ENCODE measurements around the gene RNF208.

The RNF208 gene

DNA sequence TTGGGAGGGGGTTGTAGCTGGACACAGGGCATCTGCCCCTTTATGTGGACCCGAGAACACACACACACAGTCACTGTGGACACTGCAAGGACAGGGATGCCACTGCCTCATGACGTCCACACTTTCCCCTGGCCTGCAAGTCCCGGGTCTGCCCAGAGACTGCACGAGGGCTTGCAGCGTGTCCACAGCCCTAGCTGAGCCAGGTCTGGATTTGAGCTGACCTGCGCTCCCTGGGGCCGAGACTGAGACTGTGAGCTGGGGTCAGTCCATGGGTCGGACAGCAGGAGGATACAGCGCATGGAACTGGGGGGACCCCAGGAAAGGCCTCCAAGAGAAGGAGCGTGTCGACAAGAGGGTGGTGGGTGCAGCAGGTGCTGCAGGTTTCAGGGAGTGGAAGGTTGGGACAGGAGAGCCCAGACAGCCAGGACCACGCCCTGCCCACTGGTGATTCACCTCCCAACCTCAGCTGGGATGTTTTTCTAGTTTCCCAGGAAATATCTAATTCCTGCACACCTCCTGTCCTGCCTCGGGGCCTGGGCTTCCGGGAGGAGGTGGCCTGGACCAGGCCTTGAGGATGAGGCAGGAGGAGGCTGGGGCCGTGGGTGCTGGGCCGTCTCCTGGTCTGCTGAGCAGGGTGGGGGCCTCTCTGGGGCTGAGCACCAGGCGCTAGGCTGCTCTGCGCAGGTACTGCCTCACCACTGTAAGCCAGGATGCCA, 4.5 kb upstream of the RNF208 start:
- DNase-seq: no peak

DNA sequence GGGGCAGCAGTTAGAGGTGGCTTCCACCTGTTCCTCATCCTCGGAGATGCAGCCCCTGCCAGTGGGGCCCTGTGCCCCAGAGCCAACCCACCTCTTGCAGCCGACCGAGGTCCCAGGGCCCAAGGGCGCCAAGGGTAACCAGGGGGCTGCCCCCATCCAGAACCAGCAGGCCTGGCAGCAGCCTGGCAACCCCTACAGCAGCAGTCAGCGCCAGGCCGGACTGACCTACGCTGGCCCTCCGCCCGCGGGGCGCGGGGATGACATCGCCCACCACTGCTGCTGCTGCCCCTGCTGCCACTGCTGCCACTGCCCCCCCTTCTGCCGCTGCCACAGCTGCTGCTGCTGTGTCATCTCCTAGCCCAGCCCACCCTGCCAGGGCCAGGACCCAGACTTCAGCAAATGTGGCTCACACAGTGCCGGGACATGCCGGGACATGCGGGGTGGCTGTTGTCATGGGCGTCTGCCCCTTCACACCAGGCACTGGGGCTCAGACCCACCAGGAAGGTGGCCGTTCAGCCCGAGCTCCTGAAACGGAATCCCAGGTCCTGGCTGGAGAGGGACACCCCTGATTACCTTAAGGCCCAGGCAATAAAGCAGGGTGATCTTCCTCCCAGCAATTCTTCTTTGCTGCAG, 3.8 kb upstream of the RNF208 start:
- no peak for DNase-seq

DNA sequence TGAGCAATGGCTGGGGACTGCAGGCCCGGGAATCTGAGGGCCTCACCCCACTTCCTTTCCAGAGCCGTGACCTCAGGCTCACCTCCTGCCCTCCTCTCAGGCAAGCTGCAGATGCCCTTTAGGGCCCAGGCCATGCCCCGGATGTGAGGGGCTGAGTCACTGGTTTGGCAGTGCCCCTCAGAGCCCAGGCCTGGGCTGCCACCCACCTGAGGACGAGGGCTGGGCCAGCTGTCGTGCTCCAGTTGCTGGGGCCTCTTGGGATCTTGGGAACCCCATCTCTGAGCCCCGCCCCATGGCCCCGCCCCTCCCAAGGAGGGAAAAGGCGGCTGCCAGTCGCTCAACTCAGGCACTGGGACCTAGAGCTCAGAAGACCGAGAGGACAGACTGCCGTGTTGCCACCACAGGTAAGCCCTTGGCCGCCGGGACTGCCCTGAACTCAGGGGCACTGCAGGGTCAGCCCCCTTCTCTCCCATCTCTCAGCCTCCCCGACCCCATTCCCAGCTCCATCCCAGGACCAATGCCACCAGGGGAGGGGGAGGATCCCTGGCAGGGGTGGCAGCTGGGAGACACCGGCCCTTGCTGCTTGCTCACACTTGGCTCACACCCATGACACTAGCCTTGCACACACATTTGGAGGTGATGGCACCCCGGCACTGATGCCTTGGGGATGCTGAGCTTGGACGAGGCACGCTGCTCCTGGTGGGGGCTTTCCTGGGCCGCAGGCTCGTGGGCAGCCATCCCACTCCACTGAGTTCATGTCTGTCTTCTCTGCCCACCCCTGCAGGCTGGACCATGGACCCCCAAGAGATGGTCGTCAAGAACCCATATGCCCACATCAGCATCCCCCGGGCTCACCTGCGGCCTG, 3.0 kb upstream of the RNF208 start, which contains the start of gene CYSRT1:
Gene CYSRT1, plus strand, starts transcription at position 345 of the 865 bp plus-strand sequence. Its CDS starts 448 bp downstream, at position 793.
- peak in 1 of 5 experiments; percentile 45 for DNase-seq

DNA sequence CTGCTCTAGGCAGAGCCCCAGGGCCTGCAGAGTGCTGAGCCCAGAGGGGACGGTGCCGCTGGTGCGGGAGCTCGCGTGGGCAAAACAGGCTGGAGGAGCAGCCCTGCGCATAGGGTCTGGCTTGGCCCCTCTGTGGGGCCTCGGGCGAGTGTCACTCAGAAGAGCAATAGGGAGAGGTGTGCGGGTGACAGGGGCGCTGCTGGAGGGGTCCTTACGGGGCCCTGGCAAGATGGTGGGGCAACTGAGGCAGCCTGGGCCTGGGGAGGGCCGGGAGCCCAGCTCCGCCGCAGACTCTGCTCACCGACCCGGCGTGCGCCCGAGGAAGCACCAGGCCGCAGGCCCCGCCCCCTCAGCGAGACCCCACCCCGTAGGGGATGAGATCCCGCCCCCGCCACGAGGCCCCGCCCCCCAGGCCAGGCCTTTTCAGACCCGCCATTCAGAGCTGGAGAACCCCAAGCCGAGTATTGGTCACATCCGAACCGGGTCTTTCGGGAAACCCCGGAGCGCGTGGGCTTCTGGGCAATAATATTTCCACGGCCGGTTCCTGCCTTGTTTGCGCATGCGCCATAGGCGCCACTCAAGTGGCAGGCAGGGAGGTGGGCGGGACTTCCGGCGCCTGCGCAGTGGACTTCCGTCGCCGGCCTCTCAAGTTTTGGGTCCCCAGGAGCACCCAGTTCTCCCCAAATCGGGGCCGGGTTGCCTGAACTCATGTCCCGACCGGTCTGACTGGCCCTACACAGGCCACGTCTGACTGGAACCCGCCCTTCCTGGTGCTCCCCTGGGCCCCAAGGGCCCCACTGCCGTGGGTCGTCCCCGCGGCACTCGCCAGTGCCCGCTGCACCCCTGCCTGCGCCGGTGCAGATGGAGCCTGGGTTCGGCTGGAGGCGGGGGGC, 1.3 kb upstream of the RNF208 start:
- peak; percentile 93 to 98 (median 97) for DNase-seq

DNA sequence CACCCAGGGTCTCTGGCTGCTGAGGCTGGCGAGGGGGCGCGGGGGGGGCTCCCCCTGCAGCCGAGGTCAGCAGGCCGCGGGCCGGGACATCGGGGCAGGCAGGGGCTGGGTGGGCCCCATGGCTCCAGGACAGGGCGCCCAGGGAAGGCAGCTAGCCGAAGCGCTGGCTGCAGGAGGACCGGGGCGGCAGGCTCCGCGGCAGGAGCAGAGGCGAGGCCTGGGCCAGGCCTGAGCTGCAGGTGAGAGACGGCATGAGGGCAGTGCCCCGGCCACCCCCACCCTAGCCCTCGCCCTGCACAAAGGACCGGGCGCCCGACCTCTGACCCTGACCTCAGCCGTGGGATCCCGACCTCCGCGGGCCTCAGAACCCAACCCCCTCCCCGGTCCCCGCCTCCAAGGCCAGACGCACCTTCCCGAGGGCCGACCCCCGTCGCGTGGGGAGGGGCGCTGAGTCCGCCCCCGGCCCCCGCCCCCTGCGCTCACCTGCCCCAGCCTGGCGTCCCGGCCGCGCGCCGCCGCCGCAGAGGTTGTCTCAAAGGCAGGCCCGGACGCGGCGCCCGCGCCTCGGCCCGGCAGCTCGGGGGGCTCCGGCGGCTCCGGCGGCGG, 431 bp downstream of the RNF208 start:
- DNase-seq: peak in 1 of 5 experiments; percentile 49

DNA sequence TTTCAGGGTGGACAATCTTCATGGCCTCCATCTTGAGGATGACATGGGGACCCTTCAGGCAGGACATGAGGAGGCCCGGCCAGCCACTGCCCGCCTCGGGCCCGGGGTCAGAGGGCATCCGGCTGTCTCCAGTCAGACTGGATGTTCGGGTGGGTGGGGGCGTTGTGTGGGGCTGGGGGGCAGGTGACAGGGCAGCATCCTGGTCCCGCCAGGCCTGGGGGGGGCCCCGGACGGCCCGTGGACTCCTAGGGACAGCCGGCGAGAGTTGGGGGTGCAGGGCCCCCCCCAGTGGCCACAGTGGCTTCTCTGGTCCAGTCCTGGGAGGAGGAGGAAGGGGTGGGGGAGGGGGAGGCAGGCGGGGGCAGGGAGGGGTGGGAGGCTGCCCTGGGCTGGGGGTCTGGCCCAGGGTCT, 940 bp downstream of the RNF208 start:
- no peak for DNase-seq

DNA sequence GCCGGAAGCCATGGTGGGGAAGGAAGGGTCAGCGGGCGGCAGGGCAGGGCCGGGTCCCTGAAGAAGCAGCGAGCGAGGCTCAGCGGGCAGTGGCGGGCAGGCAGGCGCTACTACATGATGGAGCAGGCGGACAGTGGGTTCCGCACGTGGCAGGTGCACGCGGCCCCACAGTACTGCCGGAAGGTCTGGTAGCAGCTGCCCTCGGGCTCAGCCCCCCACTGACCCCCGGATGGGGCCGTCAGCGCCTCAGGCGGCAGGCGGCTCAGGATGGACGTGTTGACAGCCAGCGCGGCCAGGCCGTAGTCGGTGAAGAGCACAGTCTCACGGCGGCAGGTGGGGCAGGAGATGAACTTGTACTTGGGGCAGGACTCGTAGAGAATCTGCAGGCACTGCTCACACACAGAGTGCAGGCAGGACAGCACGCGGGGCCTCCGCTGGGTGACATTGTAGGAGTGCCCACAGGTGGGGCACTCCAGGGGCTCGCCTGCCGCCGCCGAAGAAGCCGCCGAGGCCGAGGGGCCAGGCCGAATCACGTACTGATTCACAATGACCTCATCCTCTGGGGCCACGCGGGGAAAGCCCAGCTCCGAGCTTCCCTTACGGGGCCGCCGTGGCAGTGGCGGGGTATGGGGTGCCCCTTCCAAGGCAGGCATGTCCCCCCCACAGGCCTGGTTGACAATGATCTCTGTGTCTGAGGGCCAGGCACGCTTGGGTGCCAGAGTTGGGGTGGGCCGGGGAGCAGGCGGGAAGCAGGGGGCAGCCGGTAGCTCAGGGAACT, 1.5 kb downstream of the RNF208 start:
- no peak for DNase-seq

DNA sequence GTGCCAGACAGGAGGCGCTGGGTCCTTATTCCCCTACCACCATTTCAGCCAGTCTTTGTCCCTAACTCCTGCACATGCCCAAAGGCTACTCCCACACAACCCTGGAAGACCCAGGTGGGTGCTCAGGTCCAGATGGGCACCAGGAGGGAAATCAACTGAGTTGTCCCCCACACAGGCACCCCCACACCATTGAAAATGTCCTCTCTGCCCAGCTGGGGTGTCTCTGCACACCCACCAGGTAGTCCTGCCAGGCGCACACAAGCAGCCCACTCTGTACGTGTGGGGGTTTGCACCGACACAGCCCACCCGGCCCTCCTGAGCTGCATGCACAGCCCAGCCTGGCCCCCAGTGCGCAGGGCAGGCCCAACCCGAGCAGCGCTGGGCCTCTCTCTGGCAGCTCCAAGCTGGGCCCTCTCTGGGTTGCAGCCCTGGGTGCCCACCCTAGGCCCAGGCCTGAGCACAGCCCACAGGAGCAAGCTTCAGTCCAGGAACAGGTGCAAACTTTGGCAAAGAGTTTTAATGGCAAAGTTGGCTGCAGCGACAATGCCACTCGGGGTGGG, 2.2 kb downstream of the RNF208 start:
- no peak for DNase-seq

DNA sequence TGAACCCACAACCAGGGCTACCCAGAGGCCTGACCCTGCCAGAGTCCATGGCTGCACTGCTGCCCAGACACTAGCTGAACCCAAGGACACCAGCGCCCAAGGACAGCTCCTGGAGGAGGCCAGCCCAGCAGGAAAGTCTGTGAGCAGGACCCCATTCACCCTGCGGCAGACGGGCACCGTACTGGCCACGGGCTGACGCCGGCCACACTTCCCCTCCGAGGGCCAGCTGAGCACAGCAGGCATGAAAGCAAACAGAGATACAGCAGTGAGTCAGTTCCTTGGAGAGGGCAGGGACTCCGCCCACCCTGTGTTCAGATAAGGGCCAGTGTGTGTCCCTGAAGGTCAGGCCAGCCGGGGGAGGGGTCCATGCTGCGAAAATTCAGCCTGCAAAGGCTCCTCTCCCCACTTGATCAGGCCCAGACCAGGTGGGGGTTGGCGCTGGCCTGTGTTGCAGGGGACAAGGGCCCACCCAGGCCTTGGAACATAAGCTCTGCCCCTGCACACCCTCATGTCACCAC, 3.2 kb downstream of the RNF208 start:
- DNase-seq: no peak

DNA sequence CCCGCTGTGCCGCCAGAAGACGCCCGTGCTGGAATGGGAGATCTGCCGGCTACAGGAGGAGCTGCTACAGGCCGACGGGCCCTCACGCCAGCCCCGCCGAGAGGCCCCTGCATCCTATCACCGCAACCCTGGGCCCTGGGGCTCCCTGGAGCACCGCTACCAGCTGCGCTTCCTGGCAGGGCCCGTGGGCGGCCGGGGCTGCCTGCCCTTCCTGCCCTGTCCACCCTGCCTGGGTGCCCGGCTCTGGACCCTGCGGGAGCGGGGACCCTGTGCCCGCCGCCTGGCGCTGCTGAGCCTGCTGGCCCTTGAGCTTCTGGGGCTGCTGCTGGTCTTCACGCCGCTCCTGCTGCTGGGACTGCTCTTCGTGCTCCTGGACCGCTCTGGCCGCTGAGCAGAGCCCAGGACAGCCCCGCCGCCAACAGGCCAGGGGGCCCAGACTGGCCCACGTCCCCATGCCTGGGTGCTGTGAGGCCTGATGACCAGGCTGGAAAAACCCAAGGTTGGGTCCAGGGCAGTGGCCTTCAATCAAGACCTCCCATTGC, 3.8 kb downstream of the RNF208 start:
- no peak for DNase-seq

DNA sequence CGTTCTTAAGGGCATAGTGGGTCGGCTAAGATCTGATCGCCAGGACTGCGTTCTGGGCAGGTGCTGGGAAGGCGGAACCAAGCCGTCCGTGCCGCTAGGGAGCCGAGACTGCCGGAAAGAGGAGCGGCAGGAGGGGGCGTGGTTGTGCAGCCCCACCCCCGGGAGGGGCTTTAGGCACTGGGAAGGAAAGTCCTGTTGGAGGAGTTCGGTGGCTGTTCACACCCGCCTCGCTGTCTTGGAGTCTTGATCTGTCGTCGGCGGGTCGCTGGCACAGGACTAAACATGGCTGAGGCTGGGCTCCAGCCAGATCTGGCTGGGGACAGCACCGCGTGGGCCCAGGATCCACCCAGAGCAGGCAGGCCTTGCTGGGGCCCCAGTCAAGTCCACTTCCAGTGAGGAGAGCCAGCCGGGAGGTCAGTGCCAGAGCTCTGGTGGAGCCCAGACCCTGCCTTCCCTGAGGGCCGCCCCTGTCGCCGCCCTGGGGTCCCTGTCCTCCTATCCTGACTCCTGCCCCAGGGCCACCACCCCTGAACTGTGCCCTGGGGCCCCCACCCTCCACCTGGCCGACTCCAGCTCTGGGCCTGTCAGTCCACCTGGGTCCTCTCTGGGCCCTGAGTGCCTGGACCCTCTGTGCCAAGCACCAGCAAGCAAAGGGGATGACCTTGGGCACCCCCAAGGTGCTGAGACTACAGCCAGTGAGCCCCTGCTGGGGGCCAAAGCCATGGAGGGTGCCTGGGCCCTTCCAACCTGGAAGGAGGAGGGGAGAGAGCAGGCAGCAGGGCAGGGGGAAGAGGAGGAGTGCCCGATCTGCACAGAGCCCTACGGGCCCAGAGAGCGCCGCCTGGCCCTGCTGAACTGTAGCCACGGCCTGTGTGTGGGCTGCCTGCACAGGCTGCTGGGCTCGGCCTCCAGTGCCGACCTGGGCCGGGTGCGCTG, 4.5 kb downstream of the RNF208 start:
- DNase-seq: no peak

DNA sequence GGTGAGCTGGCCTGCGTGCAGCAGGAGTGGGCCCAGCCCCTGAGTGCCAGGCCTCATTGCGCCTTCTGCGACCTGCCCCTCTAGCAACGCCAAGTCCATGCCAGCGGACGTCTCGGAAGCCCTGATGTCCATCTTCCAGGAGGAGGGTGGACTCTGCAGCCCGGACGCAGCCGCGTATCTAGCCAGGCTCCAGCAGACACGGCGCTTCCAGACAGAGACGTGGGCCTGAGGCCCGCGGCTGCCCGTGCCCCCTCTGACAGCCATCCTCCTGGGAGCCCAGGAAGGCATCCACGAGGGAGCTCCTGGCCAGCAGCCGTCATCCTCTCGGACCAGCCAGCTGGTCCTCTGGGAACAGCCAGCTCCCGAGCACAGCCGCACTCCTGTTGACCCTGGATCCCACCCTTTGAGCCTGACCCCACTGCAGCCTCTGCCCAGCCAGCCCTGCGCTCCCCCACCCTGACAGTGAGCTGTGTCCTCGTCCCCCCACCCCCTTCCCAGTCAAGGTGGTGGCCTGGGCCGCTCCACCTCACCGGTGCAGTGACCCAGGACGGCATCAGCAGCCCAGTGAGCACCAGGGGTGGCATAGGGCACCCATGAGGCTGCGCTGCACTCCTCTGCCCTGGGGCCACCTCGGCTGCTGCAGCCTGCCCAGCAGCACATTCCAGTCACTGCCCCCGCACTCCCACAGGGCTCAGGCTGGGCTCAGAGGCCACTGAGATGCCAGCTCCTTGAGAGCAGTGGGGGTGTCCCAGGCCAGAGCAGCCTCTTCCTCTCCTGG, 5.7 kb downstream of the RNF208 start:
- no peak for DNase-seq

DNA sequence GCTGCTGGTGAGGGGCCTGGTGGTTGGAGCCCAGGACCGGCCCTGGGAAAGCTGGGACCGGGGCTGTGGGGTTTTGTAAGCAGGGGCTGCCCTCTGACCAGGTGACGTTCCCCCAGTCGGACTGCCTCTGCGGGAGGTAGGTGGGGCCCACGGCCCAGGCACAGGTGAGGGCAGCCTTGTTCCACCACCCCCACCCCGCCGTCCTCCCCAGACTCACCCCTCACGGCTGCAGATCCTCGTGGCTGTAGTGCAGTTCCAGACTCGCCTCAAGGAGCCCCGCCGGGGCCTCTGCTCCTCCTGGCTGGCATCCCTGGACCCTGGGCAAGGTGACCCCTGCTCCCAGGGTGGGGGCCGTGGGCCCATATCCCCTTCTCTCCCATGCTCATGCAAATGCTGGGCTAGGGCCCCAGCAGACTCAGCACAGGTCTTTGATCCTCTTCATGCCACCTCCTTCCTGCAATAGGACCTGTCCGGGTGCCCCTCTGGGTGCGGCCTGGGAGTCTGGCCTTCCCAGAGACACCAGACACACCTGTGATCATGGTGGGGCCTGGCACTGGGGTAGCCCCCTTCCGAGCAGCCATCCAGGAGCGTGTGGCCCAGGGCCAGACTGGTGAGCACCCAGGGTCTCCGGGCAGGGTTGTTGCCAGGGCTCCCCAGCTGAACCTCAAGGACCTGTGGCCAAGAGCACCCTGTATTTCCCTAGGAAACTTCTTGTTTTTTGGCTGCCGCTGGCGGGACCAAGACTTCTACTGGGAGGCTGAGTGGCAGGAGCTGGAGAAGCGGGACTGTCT, 6.6 kb downstream of the RNF208 start:
- no peak for DNase-seq

DNA sequence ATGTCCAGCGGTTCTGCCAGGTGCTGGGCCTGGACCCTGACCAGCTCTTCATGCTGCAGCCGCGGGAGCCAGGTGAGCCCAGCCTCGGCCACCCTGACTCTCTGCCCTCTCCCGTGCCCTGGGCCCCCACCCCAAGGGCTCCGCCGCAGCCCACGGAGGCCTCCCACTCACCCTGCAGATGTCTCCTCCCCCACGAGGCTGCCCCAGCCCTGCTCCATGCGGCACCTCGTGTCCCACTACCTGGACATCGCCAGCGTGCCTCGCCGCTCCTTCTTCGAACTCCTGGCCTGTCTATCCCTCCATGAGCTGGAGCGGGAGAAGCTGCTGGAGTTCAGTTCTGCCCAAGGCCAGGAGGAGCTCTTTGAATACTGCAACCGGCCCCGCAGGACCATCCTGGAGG, 7.4 kb downstream of the RNF208 start:
- no peak for DNase-seq

DNA sequence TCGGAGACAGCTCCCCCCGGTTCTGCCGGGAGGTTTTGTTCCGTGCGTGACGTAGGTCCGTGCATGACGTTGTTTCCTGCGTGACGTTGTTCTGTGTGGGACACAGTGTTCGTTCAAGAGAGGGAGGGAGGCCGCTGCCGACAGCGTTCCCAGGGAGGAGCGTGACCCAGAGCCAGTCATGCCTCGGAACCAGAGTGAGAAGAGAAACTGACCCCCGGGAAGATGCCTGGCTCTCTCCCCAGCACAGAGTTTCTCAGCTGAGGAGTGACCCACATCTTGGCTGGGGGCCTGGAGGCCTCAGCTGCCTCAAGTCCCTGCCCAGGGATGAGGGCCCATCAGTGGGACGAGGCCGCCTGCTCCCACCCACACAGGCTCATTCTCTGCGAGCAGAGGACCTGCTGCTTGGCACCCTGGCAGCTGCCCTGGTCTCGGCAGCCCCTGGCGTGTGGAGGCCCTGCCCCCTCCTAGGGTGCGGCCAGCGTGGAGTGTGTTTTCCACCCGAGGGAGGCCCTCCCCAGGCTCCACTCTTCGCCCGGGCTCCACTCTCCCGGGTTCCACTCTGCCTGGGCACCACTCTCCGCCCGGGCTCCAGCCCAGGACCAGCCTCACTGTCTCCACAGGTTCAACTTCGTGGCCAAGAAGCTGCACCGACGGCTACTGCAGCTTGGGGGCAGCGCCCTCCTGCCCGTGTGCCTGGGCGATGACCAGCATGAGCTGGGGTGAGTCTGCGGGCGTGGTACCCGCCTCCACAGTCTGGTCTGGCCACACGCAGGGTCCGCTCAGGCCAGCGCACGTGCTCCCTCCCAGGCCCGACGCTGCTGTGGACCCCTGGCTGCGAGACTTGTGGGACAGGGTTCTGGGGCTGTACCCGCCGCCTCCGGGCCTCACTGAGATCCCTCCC, 8.6 kb downstream of the RNF208 start:
- DNase-seq: no peak

DNA sequence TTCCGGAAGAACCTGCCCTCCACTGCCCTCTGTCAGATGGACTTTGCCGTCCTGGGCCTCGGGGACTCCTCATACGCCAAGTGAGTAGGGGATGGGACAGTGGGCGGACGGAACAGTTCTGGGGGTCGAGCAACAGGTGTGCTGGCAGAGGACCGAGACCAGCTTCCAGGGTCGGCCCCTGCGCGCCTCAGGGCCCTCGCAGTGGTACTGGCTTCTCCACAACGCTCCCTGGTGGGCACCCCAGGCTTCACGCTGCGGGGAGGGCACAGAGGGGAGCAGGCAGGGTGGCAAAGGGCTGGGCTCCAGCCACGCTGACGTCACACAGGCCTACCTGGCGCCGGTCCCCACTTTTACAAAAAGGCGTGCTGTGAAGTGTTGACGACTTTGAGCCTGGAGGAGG, 9.5 kb downstream of the RNF208 start:
- no peak for DNase-seq

Measured in T-helper 2 cell (primary cell).